ENCODE results near the gene CCDC61. TPM values are rescaled to one million over a fixed set of nuclear protein-coding genes. Genes with fewer than 3 reads are reported as not detected.

CCDC61 gene
- polyA plus RNA-seq, 3 donors = 9.6 to 10.7 (median 10.5) TPM

- no peak for DNase-seq (ENCODE audit: low read depth in 3 of 3, low spot score in 2 of 3)
Measured at GRCh38 chr19:45973553-45974338, 21.5 kb upstream of the CCDC61 start, which contains the start of gene NOVA2. TSS of gene NOVA2 (minus strand) at chr19:45973865. CDS start at chr19:45973351, 514 bp downstream.

GRCh38 chr19:45975306-45976070 is 19.8 kb upstream of the CCDC61 start:
- DNase-seq (ENCODE audit: low read depth in 3 of 3, low spot score in 2 of 3) = no peak

DNA sequence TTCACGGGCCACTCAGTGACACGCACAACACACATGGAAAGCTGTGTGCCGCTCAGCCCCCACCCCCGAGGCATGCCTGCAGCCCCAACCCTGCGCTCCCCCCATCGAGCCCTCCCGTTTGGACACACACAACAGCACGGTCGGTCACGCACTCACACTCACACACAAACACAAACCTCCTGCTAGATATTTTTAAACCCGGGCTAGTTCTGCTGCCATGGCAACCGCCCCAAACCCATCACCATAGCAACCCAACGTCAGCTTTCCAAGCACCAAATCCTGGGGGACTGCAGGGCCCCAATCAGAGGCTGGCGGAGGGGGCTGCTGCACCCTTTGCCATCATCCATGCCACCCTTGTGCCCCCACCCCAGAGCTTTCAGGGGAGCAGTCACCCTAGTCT is 19.1 kb upstream of the CCDC61 start:
- no peak for DNase-seq (ENCODE audit: low read depth in 3 of 3, low spot score in 2 of 3)

GRCh38 chr19:45978156-45978555 is 17.1 kb upstream of the CCDC61 start:
- DNase-seq (ENCODE audit: low read depth in 3 of 3, low spot score in 2 of 3) = no peak

- no peak for DNase-seq (ENCODE audit: low read depth in 3 of 3, low spot score in 2 of 3)
Measured at GRCh38 chr19:45981350-45981749, 13.9 kb upstream of the CCDC61 start.

DNA sequence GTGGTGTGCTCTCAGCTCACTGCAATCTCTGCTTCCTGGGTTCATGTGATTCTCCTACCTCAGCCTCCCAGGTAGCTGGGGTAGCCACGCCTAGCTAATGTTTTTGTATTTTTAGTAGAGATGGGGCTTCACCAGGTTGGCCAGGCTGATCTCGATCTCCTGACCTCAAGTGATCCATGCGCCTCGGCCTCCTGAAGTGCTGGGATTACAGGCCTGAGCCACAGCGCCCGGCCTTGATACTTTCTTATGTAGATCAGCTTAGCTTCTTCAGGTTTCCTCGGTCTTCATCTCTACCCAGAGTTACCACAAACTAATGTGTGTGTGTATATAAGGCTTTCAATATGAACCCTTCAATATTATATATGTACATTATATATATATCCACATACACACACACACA is 9.9 kb upstream of the CCDC61 start:
- DNase-seq (ENCODE audit: low read depth in 3 of 3, low spot score in 2 of 3) = no peak

DNA sequence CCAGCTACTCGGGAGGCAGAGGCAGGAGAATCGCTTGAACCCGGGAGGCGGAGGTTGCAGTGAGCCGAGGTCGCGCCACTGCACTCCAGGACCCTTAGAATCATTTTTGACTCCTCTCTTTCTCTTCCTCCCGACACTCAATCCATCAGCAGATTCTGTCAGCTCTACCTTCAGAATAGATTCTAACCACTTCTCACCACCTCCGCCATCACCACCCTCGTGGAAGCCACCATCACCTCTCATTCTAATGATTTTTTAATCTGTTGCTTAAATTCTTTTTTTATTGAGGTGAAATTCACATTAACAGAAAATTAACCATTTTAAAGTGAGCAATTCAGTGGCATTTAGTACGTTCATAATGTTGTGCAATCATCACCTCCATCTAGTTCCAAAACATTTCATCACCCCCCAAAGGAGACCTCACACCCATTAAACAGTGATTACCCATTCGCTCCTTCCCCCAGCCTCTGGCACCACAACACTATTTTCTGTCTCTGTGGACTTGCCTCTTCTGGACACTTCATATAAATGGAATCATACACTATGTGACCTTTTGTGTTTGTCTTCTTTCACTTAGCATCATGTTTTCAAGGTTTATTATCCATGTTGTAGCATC is 5.0 kb upstream of the CCDC61 start:
- DNase-seq (ENCODE audit: low read depth in 3 of 3, low spot score in 2 of 3) = no peak

GRCh38 chr19:45994456-45994997 is 740 bp upstream of the CCDC61 start:
- DNase-seq (ENCODE audit: low read depth in 3 of 3, low spot score in 2 of 3) = no peak

GRCh38 chr19:45995715-45996385 is 583 bp downstream of the CCDC61 start:
- DNase-seq (ENCODE audit: low read depth in 3 of 3, low spot score in 2 of 3) = no peak

DNA sequence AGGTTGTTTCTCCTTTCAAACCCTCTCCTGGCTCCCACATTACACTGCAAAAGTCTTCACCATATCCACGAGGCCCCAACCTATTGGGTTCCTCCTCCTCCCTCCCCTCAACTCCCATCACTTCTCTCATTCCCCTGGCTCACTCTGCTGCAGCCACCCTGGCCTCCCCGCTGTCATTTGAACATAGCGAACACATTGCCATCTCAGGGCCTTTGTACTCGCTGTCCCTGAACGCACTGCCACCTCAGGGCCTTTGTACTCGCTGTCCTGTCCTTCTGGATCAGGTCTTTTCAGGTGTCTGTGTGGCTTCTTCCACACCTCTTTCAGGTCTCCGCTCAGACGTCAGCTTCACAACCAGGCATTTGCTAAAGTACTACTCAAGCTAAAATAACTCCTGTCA is 1.7 kb downstream of the CCDC61 start:
- DNase-seq (ENCODE audit: low read depth in 3 of 3, low spot score in 2 of 3) = no peak

DNA sequence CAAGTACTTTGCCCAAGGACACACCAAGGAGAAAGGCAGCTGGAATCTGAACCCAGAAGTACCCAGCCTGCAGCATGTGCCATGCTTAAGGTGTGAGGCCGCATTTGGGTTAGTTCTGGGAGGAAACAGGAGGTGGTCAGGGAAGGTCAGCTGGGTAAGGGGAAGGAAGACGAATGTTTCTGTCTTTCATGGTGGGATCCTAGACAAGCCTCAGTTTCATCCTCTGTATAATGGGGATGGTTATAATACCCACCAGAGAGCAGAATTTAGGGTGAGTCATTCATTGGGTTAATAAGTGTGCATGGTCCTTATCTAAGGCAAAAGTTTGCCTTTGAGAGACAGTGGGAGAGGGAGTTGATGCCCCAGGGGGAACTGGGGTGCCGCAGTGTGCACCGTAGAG is 3.6 kb downstream of the CCDC61 start:
- DNase-seq (ENCODE audit: low read depth in 3 of 3, low spot score in 2 of 3) = no peak

- DNase-seq (ENCODE audit: low read depth in 3 of 3, low spot score in 2 of 3) = no peak
Measured at GRCh38 chr19:45999653-46000121, 4.4 kb downstream of the CCDC61 start.

- no peak for DNase-seq (ENCODE audit: low read depth in 3 of 3, low spot score in 2 of 3)
Measured at GRCh38 chr19:46000491-46001246, 5.4 kb downstream of the CCDC61 start.

- DNase-seq (ENCODE audit: low read depth in 3 of 3, low spot score in 2 of 3) = no peak
Measured at GRCh38 chr19:46002678-46003275, 7.5 kb downstream of the CCDC61 start.

DNA sequence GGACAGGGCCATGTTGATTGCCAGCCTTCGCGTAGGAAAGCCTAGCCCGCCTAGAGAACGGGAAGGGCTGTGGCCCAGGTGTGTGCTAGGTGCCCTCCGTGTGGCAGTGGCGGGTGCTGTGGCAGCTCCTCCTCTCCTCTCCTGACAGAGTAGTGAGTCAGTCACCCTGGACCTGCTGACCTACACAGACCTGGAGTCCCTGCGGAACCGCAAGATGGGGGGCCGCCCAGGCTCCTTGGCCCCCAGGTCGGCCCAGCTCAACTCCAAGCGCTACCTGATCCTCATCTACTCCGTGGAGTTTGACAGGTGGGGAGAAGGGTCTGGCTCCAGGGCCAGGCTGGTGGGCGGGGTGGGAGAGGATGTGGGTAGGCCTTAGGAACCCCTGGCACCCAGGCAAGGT is 11.1 kb downstream of the CCDC61 start:
- DNase-seq (ENCODE audit: low read depth in 3 of 3, low spot score in 2 of 3) = no peak

GRCh38 chr19:46009530-46010510 is 14.6 kb downstream of the CCDC61 start:
- DNase-seq (ENCODE audit: low read depth in 3 of 3, low spot score in 2 of 3) = no peak

GRCh38 chr19:46014534-46014933 is 19.3 kb downstream of the CCDC61 start:
- DNase-seq (ENCODE audit: low read depth in 3 of 3, low spot score in 2 of 3) = no peak

DNA sequence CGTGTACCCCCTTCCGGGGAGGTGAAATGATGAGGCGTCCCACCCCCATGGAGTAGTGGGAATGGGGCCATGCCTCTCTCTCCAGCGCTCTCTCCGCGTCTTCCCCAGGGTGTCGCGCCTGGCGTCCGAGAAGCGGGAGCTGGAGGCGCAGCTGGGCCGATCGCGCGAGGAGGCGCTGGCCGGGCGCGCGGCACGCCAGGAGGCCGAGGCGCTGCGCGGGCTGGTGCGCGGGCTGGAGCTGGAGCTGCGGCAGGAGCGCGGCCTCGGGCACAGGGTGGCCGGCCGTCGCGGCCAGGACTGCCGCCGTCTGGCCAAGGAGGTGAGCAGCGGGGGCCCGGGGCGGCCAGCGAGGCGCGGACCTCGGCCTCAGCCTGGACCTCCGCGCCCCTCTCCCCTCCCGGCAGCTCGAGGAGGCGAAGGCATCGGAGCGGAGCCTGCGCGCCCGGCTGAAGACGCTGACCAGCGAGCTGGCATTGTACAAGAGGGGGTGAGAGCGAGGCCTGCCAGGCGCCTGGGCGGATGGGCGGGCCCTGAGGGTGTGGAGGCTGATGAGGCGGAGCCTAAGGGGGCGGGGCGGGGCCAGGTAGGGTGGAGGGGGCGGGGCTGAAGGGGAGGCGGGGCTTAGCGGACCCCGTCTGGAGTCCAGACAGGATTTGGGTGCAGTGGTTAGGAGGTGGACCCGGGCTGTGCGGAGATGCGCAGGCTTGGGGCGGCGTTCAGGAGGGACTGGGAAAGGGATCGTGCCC is 19.8 kb downstream of the CCDC61 start:
- DNase-seq (ENCODE audit: low read depth in 3 of 3, low spot score in 2 of 3) = no peak

All from right renal cortex interstitium (tissue), 3 donors.